ENCODE results near the gene SDC3.

SDC3 gene

DNA sequence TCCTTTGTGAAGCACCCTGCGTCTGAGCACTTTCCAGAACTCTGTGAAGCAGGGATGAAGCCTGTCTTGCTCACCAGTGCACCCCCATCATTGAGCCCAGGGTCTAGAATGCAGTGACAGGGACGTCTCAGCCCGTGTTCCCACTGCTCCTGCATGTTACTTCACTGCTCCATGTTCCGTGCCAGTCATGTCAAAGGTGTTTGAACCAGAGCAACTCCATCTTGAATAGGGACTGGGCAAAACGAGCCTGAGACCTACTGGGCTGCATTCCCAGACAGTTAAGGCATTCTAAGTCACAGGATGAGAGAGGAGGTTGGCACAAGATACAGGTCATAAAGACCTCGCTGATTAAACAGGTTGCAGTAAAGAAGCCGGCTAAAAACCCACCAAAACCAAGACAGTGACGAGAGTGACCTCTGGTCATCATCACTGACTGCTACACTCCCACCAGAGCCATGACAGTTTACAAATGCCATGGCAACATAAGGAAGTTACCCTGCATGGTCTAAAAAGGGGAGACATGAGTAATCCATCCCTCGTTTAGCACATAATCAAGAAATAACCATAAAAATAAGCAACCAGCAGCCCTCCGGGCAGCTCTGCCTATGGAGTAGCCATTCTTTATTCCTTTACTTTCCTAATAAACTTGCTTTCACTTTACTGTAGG is 63.2 kb downstream of the SDC3 start:
- no peaks in the 10 kb centered on the region for H3K36me3 Mint-ChIP-seq (ENCODE audit: low read depth)
- H3K27ac Mint-ChIP-seq: no peak overlapping the region
- no peak overlapping the region for H3K4me3 Mint-ChIP-seq
- no peaks in the 10 kb centered on the region for H3K9me3 Mint-ChIP-seq
- intact Hi-C loops (cut with micrococcal nuclease): loop anchor here (10.0 kb wide), 1 partner anchor 69 kb away; no protein-coding TSS in a partner anchor
- peaks cover 34% of the 10 kb centered on the region for H3K4me1 Mint-ChIP-seq (ENCODE audit: low read depth)
- peaks cover 98% of the 10 kb centered on the region for H3K27me3 Mint-ChIP-seq

DNA sequence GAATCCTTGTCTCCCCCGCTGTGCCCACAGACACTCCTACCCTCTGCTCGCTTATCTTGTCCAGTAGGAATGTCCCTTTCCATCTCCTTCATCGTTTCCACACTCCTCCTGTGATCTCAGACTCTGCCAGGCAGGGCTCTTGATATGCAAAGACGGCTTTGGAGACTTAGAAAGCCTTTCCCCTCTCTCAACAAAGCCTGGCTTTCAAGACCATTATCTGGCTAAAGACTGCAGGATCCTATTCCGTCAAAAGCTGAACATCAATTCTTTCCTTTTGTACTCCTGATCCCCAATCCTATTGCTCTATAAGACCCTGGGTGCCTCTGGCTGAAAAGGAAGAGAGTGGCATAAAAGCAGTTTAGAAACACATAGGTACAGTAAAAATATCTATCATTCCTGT is 63.9 kb downstream of the SDC3 start:
- intact Hi-C loops (cut with micrococcal nuclease): loop anchor here (5.0 to 10.0 kb wide), 2 partner anchors 37 to 70 kb away; no protein-coding TSS in a partner anchor
- no peaks in the 10 kb centered on the region for H3K9me3 Mint-ChIP-seq
- H3K4me1 Mint-ChIP-seq (ENCODE audit: low read depth): peaks cover 41% of the 10 kb centered on the region
- H3K4me3 Mint-ChIP-seq: no peak overlapping the region
- no peak overlapping the region for H3K27ac Mint-ChIP-seq
- H3K36me3 Mint-ChIP-seq (ENCODE audit: low read depth): no peaks in the 10 kb centered on the region
- peaks cover 98% of the 10 kb centered on the region for H3K27me3 Mint-ChIP-seq

DNA sequence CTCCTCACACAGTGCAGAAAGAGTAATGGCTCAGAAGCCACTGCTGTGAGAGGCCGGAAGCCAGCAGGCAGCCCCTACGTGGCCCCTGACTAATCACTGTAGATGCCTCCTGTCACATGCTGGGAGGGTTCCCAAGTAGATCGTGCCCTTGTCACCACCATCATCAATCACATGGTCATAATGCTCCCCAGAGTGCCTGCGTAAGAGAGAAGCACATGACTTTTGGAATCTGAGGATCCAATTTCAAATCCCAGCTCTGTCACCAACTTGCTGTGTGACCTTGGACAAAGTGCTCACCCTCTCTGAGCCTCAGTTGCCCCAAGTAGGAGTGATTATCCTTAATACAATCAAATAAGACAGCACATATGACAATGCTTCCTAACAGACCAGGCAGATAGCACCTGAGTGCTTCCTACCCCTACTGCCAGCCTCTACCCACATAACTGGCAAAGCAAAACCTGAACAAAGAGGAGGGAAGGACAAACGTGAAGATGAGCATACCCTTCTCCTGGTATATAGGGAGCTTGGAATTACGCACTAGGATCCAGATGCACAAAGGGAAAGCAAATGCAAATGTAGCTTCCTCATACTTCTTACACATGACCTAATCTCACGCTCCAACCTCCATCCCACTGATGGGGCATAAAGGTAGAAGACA is 65.7 kb downstream of the SDC3 start:
- Mint-ChIP-seq H3K4me1 (ENCODE audit: low read depth) (peaks cover 41% of the 10 kb centered on the region), H3K9me3 (no peaks in the 10 kb centered on the region), H3K4me3 (no peak overlapping the region), H3K27me3 (peaks cover 98% of the 10 kb centered on the region), H3K27ac (no peak overlapping the region), H3K36me3 (ENCODE audit: low read depth) (no peaks in the 10 kb centered on the region)
- intact Hi-C loops (cut with micrococcal nuclease): loop anchor here (5.0 to 10.0 kb wide), 2 partner anchors 36 to 72 kb away; no protein-coding TSS in a partner anchor

DNA sequence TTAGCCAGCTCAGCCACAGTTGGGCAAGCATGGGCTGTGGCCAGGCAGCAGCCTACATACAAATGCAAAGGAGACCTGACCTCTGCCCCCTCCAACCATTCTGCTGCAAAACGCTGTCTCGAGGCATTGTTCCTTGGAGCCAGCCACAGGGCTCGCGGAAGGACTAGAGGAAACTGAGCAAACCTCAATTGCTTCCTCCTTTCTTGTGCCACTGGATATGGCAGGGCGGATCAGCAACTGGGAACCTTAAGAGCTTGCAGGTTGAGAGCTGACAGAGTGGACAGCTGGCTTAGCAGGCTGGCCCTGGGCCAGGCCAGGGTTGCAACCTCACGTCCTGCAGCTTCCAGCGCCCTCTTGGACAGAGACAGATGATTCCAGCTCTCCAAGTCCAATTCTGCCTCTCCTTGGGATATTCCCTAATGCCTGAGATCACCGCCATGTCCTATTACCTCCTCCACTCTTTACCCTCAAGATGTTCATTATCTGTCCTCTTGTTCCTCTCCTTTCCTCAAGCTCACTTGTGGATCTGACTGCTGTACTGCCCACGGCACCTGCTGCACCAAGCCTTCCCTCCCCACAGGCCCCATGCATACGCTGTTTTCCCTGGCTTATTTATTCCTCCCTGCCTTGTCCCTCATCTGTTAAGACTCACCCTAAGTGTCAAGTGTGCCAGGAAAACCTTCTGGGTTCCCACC is 67.5 kb downstream of the SDC3 start:
- Mint-ChIP-seq H3K4me3 (no peak overlapping the region), H3K36me3 (ENCODE audit: low read depth) (no peaks in the 10 kb centered on the region), H3K27ac (no peak overlapping the region), H3K27me3 (peaks cover 97% of the 10 kb centered on the region), H3K4me1 (ENCODE audit: low read depth) (peaks cover 27% of the 10 kb centered on the region), H3K9me3 (no peaks in the 10 kb centered on the region)
- intact Hi-C loops (cut with micrococcal nuclease): loop anchor here (5.0 to 10.0 kb wide), 2 partner anchors 34 to 74 kb away; no protein-coding TSS in a partner anchor

DNA sequence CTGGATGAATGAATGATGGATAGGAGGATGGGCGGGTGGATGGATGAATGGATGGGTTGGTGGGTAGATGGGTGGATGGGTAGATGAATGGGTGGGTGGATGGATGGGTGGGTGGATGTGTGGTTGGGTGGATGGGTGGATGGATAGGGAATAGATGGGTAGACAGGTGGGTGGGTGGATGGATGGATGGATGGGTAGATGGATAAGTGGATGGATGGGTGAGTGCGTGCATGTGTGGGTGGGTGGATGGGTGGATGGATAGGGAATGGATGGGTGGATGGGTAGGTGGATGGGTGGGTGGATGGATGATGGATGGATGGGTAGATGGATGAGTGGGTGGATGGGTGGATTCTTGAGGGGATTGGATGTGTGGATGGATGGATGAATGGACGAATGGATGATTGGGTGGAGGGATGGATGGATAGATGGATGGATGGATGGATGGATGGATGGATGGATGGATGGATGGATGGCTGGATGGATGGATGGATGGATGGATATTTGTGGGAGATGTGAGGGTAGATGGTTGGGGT is 68.7 kb downstream of the SDC3 start:
- H3K27ac Mint-ChIP-seq: no peak overlapping the region
- intact Hi-C loops (cut with micrococcal nuclease): loop anchor here (5.0 to 10.0 kb wide), 2 partner anchors 33 to 75 kb away; no protein-coding TSS in a partner anchor
- no peak overlapping the region for H3K4me3 Mint-ChIP-seq
- H3K36me3 Mint-ChIP-seq (ENCODE audit: low read depth): no peaks in the 10 kb centered on the region
- H3K27me3 Mint-ChIP-seq: peaks cover 92% of the 10 kb centered on the region
- H3K9me3 Mint-ChIP-seq: no peaks in the 10 kb centered on the region
- H3K4me1 Mint-ChIP-seq (ENCODE audit: low read depth): peaks cover 22% of the 10 kb centered on the region

DNA sequence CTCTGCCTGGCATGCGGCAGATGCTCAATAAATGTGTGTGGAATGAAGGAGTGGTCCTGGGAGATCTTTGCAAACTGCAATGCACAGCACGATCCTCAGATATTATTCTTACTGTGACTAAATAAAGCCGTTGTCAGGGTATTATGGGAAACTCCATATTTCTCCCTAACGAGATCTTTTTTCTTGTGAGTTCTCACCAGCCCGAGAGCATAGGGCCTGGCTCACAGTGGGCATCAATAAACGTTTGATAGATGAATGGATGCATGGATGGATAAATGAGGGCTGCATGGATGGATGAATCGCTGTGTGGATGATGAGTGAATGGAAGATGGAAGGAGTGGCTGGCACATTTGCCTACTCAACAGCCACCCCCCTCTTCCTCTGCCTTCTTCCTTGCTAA is 69.6 kb downstream of the SDC3 start:
- intact Hi-C loops (cut with micrococcal nuclease): no loop called here
- H3K4me3 Mint-ChIP-seq: no peak overlapping the region

DNA sequence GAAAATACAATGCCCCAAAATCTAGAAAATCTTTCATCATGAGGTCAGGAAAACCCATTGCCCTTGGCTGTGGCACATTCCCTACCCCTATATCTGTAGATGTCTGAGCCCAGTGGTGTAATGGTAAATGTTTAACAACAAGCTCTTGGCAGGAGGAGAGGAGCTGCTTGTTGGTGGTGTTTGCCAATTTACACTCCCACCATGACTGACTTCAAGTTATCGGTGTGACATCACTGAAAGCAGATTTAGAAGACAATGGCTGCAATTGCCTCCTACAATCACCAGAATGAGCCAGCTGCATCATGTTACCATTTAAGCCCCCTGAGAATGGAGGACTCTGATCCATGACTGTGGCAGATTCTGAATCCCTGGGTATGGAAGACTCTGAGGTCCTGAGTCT is 70.9 kb downstream of the SDC3 start:
- no peak overlapping the region for H3K4me3 Mint-ChIP-seq
- H3K27me3 Mint-ChIP-seq: peaks cover 86% of the 10 kb centered on the region
- H3K36me3 Mint-ChIP-seq (ENCODE audit: low read depth): no peaks in the 10 kb centered on the region
- intact Hi-C loops (cut with micrococcal nuclease): no loop called here
- no peak overlapping the region for H3K27ac Mint-ChIP-seq
- H3K4me1 Mint-ChIP-seq (ENCODE audit: low read depth): peaks cover 22% of the 10 kb centered on the region
- H3K9me3 Mint-ChIP-seq: no peaks in the 10 kb centered on the region

More for the DNA sequence above, 69.6 kb downstream of the SDC3 start:
- Mint-ChIP-seq H3K36me3 (ENCODE audit: low read depth) (no peaks in the 10 kb centered on the region), H3K27ac (no peak overlapping the region), H3K27me3 (peaks cover 91% of the 10 kb centered on the region), H3K4me1 (ENCODE audit: low read depth) (peaks cover 22% of the 10 kb centered on the region), H3K9me3 (no peaks in the 10 kb centered on the region)

DNA sequence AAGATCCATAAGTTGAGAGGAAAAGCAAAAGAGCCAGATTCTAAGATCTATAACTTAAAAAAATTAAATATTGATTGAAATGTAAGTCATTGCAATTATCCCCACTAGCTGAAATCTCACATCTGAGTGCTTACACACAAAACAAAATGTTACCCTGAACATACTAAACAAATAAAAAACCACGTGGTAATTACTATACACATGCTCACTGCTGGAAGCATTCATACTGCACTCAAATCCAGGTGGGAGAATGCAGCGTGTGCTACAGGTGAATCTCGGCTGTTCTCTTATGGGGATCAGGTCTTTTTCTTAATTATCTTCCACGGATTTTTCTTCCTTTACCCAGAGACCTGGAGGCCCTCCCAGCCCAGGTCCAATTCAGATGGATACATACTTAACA is 74.3 kb downstream of the SDC3 start:
- no peak overlapping the region for H3K4me3 Mint-ChIP-seq
- H3K4me1 Mint-ChIP-seq (ENCODE audit: low read depth): peaks cover 18% of the 10 kb centered on the region
- no peak overlapping the region for H3K27ac Mint-ChIP-seq
- H3K9me3 Mint-ChIP-seq: no peaks in the 10 kb centered on the region
- intact Hi-C loops (cut with micrococcal nuclease): no loop called here
- peaks cover 67% of the 10 kb centered on the region for H3K27me3 Mint-ChIP-seq
- H3K36me3 Mint-ChIP-seq (ENCODE audit: low read depth): no peaks in the 10 kb centered on the region

DNA sequence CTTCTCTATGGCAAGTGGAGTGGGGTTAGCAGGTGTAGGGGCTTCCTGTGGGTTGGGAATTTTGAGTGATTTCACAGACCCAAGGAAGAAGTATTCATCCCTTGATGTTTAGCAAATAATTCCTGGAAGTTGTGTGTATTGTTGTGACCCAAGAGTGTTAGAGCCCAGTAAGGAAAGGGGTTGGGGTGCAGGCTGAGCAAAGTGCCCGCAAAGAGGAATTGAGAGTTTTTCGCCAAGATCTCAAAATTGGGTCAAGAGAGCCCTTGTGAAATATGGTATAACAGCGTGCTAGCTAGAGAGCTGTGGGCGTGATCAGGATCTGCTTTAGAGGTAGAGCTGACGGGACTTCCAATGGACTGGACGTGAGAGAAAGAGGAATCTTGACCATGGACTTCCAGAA is 78.0 kb downstream of the SDC3 start:
- H3K4me1 Mint-ChIP-seq (ENCODE audit: low read depth): peaks cover 33% of the 10 kb centered on the region

DNA sequence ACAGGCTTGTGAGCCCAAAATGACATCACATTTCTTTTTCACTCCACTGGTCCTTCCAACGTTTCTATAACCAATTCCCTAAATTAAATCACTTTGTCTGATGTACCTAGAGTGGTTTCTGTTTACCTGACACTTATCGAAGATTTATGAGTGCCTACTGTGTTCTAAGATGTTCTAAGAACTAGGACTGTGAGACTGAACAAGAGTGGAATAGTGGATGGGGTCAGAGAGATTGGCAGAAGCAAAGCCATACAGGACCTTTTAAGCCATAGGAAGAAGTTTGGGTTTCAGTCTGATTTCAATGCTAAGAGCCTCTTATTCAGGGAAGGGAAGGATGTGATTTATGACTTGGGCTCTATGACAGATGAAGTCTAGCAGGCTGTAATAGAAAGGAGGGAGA is 78.7 kb downstream of the SDC3 start:
- Mint-ChIP-seq H3K27ac (no peak overlapping the region), H3K4me1 (ENCODE audit: low read depth) (peaks cover 39% of the 10 kb centered on the region), H3K36me3 (ENCODE audit: low read depth) (no peaks in the 10 kb centered on the region), H3K27me3 (peaks cover 72% of the 10 kb centered on the region), H3K9me3 (no peaks in the 10 kb centered on the region), H3K4me3 (no peak overlapping the region)
- intact Hi-C loops (cut with micrococcal nuclease): no loop called here

More for the DNA sequence above, 78.0 kb downstream of the SDC3 start:
- Mint-ChIP-seq H3K27me3 (peaks cover 69% of the 10 kb centered on the region), H3K36me3 (ENCODE audit: low read depth) (no peaks in the 10 kb centered on the region), H3K4me3 (no peak overlapping the region), H3K9me3 (no peaks in the 10 kb centered on the region), H3K27ac (no peak overlapping the region)
- intact Hi-C loops (cut with micrococcal nuclease): no loop called here

DNA sequence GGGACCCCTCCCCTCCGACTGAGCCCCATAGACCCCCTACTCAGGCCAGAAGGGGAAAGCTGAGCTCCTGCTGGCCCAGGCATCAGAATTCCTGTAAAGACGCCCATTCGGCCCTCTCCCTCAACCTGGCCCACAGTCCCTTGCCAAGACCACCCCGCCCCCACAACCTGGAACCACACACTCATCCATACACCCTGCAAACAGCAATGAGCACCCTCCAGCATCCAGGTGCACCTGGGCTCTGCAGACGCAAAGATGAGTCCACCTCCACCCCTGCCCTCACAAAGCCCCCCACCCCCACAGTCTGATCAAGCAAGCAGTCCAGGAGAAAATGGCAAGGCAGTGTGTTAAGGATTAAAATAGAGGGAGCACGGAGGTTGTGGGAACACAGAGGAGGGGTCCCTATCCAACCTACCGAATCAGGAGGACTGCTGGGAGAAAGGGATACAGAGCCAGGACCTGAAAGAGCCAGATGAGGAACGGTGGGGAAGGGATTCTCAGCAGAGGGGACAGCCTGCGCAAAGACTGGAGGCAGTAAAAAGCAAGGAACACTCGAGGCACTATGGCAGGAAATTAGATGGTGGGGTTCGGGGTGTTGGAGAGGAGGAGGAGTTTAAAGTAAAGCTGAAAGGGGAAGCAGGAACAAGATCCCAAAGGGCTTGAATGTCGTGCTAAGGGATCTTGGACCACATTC is 83.7 kb downstream of the SDC3 start:
- Mint-ChIP-seq H3K36me3 (ENCODE audit: low read depth) (no peaks in the 10 kb centered on the region), H3K9me3 (no peaks in the 10 kb centered on the region), H3K4me3 (no peak overlapping the region), H3K27me3 (peaks cover 77% of the 10 kb centered on the region), H3K4me1 (ENCODE audit: low read depth) (peaks cover 46% of the 10 kb centered on the region), H3K27ac (no peak overlapping the region)
- intact Hi-C loops (cut with micrococcal nuclease): loop anchor here (5.0 kb wide), 1 partner anchor 32 kb away; no protein-coding TSS in a partner anchor

DNA sequence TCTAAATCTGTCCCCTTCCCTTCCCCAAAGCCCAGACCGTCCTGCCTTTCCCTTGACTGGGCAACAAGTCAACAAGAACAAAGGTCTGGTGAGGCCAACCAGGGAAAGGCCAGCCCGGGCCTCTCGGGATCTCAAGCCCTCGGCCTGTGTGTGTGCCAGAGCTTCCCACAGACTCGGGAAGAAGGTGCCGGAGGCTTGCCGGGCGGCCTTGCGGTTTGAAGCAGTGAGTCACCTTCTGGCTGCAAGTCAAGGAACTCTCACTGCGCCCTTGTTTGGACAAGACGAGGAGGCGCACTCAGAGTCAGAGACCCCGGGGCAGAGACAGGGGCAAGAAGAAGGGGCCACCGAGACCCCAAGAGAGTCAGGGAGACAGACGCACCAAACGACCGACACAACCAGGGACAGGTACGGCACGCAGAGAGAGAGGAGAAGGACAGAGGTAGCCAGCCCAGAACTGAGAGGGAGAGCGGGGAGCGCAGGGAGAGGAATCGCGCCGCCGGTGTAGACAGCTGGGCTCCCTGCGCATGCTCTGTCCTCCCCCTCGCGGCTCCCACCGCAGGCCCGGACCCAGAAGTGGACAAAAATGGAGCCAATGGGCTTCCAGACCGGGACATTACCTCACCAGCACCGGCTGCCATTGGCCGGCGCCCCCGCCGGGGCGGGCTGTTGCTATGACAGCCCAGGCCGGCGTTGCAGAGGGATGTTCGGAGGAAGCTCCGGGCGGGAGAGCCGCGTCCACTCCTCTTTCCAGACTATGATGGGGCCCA is 84.4 kb downstream of the SDC3 start:
- peaks cover 76% of the 10 kb centered on the region for H3K27me3 Mint-ChIP-seq
- no peaks in the 10 kb centered on the region for H3K9me3 Mint-ChIP-seq
- H3K4me1 Mint-ChIP-seq (ENCODE audit: low read depth): peaks cover 43% of the 10 kb centered on the region
- H3K27ac Mint-ChIP-seq: peak overlapping the region; percentile 84
- H3K4me3 Mint-ChIP-seq: peak overlapping the region; percentile 78
- H3K36me3 Mint-ChIP-seq (ENCODE audit: low read depth): no peaks in the 10 kb centered on the region
- intact Hi-C loops (cut with micrococcal nuclease): loop anchor here (5.0 kb wide), 1 partner anchor 33 kb away; no protein-coding TSS in a partner anchor

DNA sequence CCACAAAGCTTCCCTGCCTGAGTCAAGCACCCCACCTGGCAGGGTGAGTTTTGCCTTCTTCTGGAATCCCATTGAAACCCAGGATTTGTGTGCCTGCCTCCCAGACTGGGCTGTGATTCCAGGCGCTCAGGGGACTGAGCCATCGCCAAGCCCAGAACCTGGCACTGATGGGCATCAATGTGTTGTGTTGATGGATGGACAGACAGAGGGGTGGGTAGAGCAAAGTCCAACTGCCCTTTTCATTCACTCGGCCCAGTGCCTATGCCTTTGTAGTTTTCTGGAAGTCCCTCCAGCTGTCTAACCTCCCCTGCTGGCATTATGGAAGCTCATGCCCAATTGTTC is 85.0 kb downstream of the SDC3 start:
- intact Hi-C loops (cut with micrococcal nuclease): loop anchor here (5.0 kb wide), 1 partner anchor 34 kb away; no protein-coding TSS in a partner anchor
- Mint-ChIP-seq H3K9me3 (no peaks in the 10 kb centered on the region), H3K27me3 (peaks cover 71% of the 10 kb centered on the region), H3K4me1 (ENCODE audit: low read depth) (peaks cover 39% of the 10 kb centered on the region), H3K27ac (peak overlapping the region; percentile 84), H3K4me3 (peak overlapping the region; percentile 78), H3K36me3 (ENCODE audit: low read depth) (no peaks in the 10 kb centered on the region)
